Epithelial cell of prostate (primary cell): ENCODE results near the gene REN.

Source experiments
- DNase-seq: peaks from one replicate; pipeline ENCODE4 v3.0.0-alpha.2; 2011; ENCODE audit warnings: low read depth, low spot score
- H3K27ac ChIP-seq: fragments of 450-650 bp; 2 replicates; pipeline ENCODE4 v1.5.1; 2017; ENCODE audit warnings: mild to moderate bottlenecking

REN gene

DNA sequence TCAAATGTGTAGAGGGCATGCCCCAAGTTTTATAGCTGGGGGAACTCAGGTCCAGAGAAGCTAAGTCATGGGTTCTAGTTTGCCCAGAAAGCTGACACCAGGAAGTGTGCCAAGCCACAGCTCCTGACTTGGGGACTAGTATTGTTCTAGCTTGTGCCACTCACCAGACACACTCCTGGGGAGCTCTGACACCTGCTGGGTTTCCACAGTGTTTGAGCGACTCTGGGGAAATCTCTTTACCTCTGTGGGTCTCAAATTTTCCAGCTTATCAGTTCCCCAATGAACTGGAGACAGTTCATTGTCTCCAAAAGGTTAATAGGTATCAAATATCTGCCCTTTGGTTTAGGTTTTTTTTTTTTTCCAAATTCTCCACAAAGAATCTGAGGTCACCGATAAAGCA lies 25.9 kb upstream of the REN start:
- DNase-seq = no peak
- H3K27ac ChIP-seq = no peak overlapping the region

DNA sequence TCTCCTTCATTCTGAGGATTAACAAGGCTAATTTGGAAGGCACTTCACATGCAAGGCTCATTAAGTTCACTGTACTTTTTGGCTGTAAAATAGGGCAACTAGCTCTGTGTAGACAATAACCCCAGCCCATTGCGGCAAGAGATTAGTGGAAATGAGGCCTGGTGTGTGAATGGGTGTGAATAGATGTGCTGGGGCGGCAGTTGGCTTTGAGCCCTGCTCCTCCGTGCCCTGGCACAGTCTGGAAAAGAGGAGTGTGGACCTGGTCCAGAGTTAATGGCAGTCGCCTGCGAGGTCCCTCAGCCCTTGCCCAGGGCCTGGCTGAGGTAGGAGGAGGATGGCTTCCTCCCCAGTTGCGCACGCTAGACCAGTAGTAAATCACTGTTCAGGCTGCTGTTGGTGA lies 25.3 kb upstream of the REN start:
- H3K27ac ChIP-seq = no peak overlapping the region
- DNase-seq = no peak

DNA sequence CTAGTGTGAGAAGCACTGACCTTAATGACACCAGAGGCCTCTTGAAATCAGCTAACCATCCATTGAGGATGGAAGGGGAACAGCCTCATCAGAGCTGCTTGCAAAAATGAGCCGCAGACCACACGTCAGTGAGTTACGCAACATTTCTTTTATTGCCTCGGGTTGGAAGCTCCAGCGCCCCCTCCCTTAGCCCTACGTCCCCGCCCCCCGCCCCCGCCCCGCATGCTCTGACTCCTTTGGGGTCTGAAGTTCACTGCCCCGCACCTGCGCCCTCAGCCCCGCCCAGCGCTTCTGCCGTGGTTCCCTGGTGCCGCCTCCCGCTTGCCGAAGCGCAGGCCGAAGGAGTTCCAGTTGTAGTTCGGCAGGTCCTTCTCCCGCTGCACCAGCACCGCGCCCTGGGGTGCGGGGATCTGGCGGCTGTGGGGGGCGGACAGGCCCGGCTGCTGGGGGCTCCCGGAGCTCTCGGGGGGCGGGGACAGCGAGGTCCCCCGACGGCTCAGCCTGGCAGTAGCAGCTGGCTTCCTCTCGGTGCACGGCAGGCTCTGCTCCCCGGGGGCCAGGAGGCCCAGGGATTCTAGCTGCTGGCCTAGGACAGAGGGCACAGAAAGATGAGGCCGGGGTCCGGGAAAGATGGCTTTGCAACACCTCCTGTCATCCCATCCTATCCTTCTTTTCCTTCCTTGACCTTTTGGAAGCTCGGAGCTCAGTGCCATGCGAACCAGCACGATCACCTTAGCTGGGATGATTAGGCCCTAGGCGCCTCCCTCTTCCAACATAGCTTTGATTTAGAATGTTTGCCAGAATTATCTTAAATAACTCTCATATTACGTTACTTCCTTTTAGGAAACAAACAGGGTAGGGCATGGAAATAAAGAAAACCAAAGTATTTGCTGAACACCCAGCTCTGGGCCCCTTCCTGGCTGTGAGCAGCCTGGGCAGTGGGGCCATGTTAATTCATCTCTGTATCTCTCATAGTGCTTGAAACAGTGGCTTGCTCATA lies 24.4 kb upstream of the REN start:
- no peak for DNase-seq
- no peak overlapping the region for H3K27ac ChIP-seq

DNA sequence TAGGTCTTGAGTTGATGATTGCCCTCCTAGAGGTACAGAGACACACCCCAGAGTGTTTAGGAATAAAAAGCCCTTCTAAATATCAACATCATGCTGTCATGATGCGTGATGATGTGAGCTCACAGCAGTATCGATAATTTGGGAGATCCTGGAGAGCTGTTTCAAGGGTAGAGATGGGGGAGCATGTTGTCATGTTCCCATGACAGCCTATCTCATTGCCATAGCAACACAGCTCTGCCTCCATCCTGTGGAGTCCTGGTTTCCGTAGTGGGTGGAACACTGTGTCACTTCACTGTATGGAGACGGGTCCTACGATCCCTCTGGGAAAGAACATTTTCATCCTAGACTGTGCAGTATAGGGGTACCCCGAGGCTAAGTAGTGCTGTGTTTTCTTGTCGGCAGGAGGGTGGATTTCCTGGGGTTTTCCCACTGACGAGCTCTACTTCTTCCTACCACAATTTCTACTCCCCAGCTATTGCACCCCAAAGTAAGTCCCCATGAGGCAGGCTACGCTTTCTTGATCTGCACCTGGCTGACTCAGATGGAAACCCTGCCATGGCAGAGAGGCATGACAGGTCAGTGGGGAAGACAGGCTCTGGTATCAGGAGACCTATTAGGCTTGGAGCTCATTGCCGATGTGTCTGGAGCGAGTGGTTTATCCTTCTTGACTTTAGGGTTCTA lies 23.0 kb upstream of the REN start:
- no peak for DNase-seq
- no peak overlapping the region for H3K27ac ChIP-seq

DNA sequence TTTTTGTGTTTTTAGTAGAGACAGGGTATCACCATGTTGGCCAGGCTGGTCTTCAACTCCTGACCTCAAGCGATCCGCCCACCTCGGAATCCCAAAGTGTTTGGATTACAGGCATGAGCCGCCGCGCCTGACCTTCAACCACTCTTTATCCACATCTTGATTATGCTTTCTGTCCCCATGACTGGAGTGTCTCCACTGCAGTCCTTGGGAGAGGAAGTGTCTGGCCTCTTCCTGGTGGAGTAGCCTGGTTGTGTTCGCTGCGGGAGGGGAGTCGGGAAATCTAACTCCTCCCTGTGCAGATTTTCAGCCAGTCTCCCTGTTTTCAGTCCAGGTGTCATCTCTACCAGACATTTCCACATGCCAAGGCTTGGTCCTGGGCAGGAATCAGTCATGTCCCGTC lies 20.5 kb upstream of the REN start:
- no peak for DNase-seq
- H3K27ac ChIP-seq = no peak overlapping the region

DNA sequence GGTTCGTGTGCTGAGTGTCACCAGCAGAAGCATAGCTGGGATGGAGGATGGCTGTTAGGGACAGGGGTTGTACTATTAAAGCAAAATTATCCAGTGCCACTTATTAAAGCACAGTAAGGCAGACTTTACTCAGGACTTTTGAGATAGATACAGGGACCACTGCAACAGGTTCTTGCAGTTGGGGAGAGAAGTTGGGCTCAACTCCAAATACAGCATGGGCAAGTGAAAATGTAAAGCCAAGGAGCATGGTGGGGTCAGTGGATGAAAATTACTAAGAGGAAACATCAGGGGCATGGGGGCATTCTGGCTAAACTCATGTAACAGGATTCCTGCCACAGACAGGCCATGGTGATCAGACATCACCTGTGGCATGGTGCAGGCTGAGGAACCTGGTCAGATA lies 15.0 kb upstream of the REN start:
- no peak overlapping the region for H3K27ac ChIP-seq

DNA sequence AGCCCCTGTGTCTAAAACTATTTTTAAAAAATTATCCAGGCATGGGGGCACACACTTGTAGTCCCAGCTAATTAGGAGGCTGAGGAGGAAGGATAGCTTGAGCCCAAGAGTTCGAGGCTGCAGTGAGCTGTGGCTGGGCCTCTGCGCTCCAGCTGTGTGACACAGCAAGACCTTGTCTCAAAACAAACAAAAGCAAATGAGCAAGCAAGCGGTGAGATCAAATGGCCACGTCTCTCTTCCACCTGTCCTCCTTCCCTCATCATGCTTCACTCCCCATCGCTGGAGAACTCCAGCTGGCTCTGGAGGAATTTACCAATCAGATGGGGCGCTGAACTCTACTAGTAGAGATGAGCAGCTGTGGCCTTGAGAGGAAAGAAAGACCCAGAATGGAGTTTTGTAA lies 14.0 kb upstream of the REN start:
- no peak for DNase-seq
- H3K27ac ChIP-seq = no peak overlapping the region

More for the DNA sequence above, 15.0 kb upstream of the REN start:
- no peak for DNase-seq

DNA sequence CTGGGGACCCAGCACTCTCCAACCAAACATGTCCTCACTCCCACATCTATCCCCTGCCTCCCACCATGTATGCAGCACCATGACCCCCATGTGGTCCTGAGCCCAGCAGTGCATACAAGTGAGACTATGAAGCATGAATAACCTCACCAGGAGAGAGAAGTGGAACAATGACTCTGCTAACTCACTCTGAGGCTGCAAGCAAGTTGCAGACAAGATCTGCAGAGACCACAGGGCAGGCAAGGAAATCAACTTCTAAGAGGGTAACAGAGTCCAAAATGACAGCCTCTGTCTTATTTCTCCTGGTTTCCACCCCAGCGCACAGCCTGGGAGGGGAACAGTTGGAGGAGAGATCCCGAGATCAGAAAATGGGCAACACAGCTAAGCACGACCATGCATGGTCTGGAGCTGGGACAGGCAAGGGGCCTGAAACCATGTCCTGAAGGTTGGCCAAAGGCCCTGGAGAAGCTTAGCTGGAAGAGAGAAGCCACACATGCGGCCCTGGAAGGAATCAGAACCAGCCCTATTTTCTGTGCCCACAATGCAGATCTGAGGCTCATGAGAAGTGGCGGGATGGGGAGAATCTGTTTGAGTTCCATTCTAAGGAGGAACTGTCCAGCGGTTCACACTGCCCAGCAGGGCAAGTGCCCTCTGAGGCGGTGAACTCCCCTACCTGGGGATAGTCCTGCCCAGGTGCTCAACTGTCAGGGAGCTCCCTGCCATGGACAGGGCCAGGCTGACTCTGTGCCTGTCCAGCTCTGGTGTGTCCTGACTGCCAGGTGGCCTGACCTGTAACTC lies 12.5 kb upstream of the REN start:
- no peak overlapping the region for H3K27ac ChIP-seq
- no peak for DNase-seq

DNA sequence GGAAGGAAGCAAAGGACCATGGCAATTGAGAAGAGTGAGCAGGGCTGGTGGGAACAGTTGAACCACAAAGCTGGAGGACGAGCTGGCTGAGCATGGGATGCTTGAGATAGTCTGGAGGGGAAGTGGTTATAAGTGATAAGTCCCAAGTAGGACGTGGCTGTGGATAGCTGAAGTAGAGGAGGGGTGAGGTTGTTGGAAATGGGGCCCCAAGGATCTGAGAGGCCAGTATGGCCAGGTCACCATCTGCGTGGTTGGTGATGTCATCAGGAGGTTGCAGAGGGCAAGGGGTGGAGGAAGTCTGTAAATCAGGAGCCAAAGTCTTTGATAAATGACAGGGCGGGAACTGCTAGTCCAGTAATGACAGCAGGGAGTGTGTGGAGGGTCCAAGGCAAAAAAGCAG lies 11.0 kb upstream of the REN start:
- DNase-seq = no peak
- no peak overlapping the region for H3K27ac ChIP-seq

DNA sequence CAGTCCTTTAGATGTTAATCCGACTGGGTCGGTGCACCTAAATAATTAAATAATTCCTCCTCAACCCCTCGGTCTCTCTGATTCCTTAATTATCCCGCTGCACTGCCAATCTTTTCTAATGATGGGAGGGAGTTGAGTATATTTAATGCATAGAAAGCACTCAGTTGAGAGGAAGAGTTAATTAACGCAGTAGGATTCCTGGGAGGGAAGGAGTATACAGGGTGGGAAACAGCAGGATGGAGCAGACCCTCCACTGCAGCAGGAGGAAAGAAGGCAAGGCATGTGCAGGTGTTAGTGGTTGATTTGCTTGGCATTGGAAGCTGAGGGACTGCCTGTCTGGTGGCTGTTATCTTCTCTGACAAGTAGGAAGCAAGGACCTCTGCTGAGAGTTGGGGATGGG lies 9.9 kb upstream of the REN start:
- no peak overlapping the region for H3K27ac ChIP-seq
- no peak for DNase-seq

DNA sequence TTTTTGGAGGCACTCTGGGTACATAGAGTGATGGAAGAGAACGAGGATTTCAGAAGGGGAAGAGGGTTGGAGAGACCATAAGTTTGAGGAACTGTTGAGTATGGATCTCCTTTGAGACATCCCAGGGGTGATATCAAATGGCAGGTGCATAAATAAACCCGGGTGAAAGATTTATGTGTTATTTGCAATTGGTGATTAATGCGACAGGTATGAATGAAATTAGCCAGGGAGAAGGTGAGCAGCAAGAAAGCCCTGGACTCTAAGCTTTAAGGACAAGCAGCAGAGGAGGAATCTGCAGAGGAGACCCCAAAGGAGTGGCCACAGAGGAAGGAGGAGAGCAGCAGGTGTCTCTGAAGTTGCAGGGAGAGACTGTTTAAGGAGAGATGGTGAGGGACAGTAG lies 8.8 kb upstream of the REN start:
- DNase-seq = no peak
- no peak overlapping the region for H3K27ac ChIP-seq

DNA sequence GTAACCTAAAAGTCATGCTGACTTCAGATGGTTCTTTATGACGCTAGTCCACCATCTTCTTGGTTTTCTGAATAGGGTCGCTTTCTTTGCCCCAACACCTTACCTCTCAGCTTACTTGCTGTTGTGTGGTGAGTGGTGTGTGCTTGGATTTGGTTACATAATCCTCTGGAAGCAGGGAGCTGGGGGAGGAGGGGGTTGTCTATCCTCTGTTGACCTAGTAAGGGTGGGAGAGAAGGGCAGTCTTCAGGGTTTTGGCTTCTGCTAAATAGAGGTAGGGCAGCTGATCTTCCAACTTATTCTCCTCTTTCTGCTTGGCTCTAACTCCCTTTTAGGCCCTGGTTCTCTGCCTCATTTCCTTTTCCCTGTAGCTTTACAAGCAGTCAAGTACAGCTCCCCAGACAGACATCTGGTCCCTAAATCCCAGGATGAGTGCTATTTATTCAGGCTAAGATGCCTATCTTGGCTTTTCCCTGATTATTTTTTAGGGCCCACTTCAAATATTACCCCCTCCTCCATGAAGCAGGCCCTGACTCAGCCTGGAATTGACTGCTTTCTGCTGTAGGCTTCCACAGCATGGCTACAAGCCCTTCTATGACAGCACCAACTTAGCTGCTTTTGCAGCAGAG lies 6.4 kb upstream of the REN start:
- peak overlapping the region; percentile 94 for H3K27ac ChIP-seq

DNA sequence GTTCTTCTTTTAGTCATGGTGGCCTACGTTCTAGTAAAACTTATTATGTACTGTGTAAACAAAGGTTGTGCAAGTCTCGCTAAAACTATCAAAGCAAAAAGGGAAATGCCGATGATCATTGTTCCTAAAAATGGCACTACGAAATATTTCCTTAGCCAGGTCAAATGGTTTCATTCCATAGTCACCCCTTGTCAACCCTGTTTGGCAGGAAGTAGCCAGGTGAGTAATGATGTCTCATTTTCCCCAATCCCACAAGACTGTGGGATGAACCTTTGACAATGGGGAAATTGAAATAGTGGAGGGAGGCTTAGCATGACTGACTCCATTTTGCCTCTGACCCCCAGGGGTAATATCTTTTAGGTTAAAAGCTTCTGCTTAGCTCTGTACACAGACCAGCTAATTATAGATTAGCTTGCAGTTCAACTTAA lies 5.6 kb upstream of the REN start:
- DNase-seq = peak; percentile 98
- H3K27ac ChIP-seq = peak overlapping the region; percentile 94

More for the DNA sequence above, 6.4 kb upstream of the REN start:
- no peak for DNase-seq

DNA sequence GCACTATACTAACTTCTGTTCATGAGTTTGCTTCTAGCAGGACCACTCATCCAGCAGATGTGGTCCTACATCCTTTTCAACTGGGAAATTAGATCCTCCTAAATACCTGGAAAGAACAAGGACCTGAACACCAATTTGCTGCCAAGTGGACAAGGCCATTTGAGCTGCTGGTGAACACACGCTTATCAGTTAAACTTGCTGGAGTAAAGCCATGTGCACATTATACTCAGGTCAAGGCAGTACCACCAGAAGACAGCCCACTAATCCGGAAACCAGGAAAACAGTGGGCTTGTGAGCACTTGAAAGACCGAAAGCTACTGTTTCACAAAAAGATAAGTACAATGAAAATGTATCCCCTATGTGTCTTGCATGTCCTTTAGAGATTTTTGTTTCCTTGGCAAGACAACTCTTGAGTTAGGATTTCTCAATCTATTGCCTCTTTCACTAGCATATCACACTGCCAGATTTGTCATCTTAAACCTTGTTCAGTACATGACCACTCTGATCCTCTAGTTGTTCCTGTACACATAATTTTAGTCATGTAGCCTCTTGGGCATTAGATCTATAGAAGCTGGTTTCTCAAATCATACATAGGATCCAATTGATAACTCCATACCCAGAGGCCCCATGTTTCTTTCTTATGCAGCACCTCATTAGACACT lies 4.5 kb upstream of the REN start:
- no peak for DNase-seq
- H3K27ac ChIP-seq = peak overlapping the region; percentile 94

DNA sequence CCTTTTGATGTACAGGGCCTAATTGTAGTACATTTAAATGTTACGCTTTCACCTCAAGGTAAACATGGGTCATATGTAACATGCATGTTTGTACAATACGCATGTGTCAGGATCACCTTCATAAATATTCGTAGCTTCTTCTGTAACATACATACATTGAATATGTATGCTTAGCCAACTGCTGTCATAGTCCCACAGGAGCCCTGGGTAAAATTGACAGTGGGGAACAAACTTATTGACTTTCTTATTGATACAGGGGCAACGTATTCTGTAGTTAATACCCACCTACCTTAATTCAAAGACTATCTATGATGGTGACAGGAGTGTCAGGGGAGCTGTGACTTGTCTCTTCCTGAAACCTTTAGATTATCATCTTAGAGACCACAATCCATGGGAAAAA lies 3.7 kb upstream of the REN start:
- no peak for DNase-seq
- no peak overlapping the region for H3K27ac ChIP-seq

DNA sequence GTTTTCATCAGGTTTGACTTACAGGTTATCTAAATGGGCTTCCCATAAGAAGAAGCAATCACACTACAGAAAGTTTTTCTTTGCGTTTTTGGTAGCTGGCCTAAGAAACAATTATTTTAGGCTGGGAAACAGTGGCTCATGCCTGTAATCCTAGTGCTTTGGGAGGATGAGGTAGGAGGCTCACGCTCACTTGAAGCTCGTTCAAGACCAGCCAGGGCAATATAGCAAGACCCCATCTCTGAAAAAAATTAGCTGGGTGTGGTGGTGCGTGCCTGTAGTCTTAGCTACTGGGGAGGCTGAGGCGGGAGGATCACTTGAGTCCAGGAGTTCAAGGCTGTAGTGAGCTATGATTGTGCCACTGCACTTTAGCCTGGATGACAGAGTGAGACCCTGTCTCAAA lies 1.6 kb upstream of the REN start:
- no peak for DNase-seq
- H3K27ac ChIP-seq = no peak overlapping the region

DNA sequence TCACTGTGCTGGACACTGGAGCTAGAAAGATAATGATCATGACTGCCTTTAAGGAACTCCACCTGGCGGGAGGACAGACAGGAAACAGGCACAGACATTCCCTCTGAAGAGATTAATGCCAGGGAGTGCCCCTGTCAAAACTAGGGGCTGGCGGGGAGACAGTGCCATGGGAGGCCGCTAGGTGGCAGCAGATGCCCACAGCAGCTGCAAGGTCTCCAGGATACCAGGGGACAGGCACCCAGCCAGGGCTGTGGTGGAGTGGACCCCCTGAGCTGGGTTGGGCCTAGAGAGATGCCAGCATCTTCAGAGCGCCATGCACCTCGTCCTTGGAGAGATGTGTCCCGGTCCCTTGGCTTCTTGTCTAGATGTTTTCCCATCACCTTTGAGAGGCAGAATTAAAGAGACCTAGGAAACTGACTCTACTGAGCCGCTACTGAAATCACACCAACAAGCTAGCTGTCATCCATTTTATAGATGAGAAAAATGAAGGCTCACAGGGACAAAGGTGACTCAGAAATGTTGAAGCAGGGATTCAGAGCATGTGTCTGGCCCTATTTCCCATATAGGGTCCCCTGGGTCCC lies 3.6 kb downstream of the REN start:
- peak; percentile 33 for DNase-seq
- H3K27ac ChIP-seq = no peak overlapping the region

DNA sequence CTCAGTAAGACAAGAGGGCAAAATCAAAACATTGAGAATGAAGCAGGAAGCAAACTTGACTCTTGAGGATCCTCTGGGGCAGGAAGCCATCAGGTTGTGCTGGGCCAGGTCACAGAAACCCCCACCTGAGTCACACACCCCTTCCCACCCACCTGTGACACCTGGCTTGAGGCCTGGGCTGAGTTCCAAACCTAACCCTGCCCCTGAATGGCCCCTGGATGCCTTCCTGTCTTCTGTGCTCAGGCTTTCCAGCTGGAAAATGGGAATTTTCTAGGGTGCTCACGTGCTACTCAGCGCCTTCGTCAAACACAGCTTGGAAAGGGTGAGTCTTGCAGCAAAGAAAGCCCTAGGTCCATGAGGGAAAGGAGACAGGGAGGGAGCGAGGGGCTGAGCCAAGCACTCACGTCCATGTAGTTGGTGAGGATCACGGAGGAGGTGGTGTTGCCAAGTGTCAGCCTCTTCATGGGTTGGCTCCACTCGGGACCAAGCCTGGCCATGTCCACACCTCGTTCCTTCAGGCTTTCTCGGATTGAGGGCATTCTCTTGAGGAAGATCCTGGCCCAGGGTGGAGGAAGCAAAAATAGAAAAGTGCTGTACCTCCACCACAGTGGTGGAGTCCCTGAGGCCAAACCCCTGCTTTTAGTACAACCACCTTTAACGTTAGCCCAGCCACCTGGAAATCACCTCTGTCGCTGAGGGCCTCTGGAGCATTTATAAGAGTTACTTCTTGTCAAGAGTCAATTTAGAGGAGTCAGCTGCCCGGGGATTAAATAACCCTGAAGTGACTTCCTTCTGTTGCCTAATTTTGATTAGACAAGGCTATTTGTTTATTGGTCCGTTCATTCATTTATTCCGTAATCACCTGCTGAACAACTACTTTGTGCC lies 4.3 kb downstream of the REN start:
- H3K27ac ChIP-seq = no peak overlapping the region
- no peak for DNase-seq
